ENCODE results near the gene MRPL49.

The MRPL49 gene

GRCh38 chr11:65107078-65107477 is 15.0 kb upstream of the MRPL49 start:
- no peak overlapping the region for H3K9ac ChIP-seq (ENCODE audit: low read depth, low read length)
- H3K4me3 ChIP-seq (ENCODE audit: low read length) = no peak overlapping the region
- H3K27me3 ChIP-seq (ENCODE audit: control insufficient read depth, insufficient read depth, low read length) = no peaks in the 10 kb centered on the region
- H3K9me3 ChIP-seq (replicated peaks; ENCODE audit: low read length) = no peaks in the 10 kb centered on the region
- H3K4me2 ChIP-seq (ENCODE audit: low read length) = no peak overlapping the region
- H3K4me1 ChIP-seq (ENCODE audit: control insufficient read depth, insufficient read depth, low read length) = peaks cover 11% of the 10 kb centered on the region
- H3K36me3 ChIP-seq (ENCODE audit: insufficient read depth, low read length) = peaks cover 10% of the 10 kb centered on the region

- Histone ChIP-seq H3K9ac (ENCODE audit: low read depth, low read length) (no peak overlapping the region), H3K4me3 (ENCODE audit: low read length) (no peak overlapping the region), H3K4me1 (ENCODE audit: control insufficient read depth, insufficient read depth, low read length) (peaks cover 15% of the 10 kb centered on the region), H3K9me3 (replicated peaks; ENCODE audit: low read length) (no peaks in the 10 kb centered on the region), H3K27me3 (ENCODE audit: control insufficient read depth, insufficient read depth, low read length) (no peaks in the 10 kb centered on the region), H3K36me3 (ENCODE audit: insufficient read depth, low read length) (peaks cover 10% of the 10 kb centered on the region), H3K4me2 (ENCODE audit: low read length) (no peak overlapping the region)
These were observed 14.2 kb upstream of the MRPL49 start for GRCh38 chr11:65107751-65108468.

- H3K9me3 ChIP-seq (replicated peaks; ENCODE audit: low read length) = no peaks in the 10 kb centered on the region
- H3K4me3 ChIP-seq (ENCODE audit: low read length) = no peak overlapping the region
- peaks cover 20% of the 10 kb centered on the region for H3K4me1 ChIP-seq (ENCODE audit: control insufficient read depth, insufficient read depth, low read length)
- no peaks in the 10 kb centered on the region for H3K27me3 ChIP-seq (ENCODE audit: control insufficient read depth, insufficient read depth, low read length)
- H3K9ac ChIP-seq (ENCODE audit: low read depth, low read length) = no peak overlapping the region
- H3K36me3 ChIP-seq (ENCODE audit: insufficient read depth, low read length) = peaks cover 10% of the 10 kb centered on the region
- H3K4me2 ChIP-seq (ENCODE audit: low read length) = no peak overlapping the region
These were observed 13.5 kb upstream of the MRPL49 start for GRCh38 chr11:65108469-65109123.

GRCh38 chr11:65109231-65110198 is 12.6 kb upstream of the MRPL49 start:
- no peak overlapping the region for H3K4me2 ChIP-seq (ENCODE audit: low read length)
- peaks cover 20% of the 10 kb centered on the region for H3K4me1 ChIP-seq (ENCODE audit: control insufficient read depth, insufficient read depth, low read length)
- no peak overlapping the region for H3K9ac ChIP-seq (ENCODE audit: low read depth, low read length)
- no peaks in the 10 kb centered on the region for H3K9me3 ChIP-seq (replicated peaks; ENCODE audit: low read length)
- peaks cover 10% of the 10 kb centered on the region for H3K36me3 ChIP-seq (ENCODE audit: insufficient read depth, low read length)
- no peak overlapping the region for H3K4me3 ChIP-seq (ENCODE audit: low read length)
- no peaks in the 10 kb centered on the region for H3K27me3 ChIP-seq (ENCODE audit: control insufficient read depth, insufficient read depth, low read length)

- Histone ChIP-seq H3K27me3 (ENCODE audit: control insufficient read depth, insufficient read depth, low read length) (no peaks in the 10 kb centered on the region), H3K9ac (ENCODE audit: low read depth, low read length) (no peak overlapping the region), H3K4me1 (ENCODE audit: control insufficient read depth, insufficient read depth, low read length) (peaks cover 20% of the 10 kb centered on the region)
These were observed 11.7 kb upstream of the MRPL49 start for GRCh38 chr11:65110354-65110861.

GRCh38 chr11:65111159-65111743 is 10.9 kb upstream of the MRPL49 start:
- Histone ChIP-seq H3K9ac (ENCODE audit: low read depth, low read length) (no peak overlapping the region), H3K4me3 (ENCODE audit: low read length) (no peak overlapping the region), H3K9me3 (replicated peaks; ENCODE audit: low read length) (no peaks in the 10 kb centered on the region), H3K4me1 (ENCODE audit: control insufficient read depth, insufficient read depth, low read length) (peaks cover 25% of the 10 kb centered on the region), H3K27me3 (ENCODE audit: control insufficient read depth, insufficient read depth, low read length) (no peaks in the 10 kb centered on the region), H3K36me3 (ENCODE audit: insufficient read depth, low read length) (peaks cover 17% of the 10 kb centered on the region), H3K4me2 (ENCODE audit: low read length) (peak overlapping the region; percentile 96)

More at GRCh38 chr11:65110354-65110861, 11.7 kb upstream of the MRPL49 start:
- Histone ChIP-seq H3K36me3 (ENCODE audit: insufficient read depth, low read length) (peaks cover 10% of the 10 kb centered on the region), H3K4me2 (ENCODE audit: low read length) (peak overlapping the region; percentile 36), H3K4me3 (ENCODE audit: low read length) (no peak overlapping the region), H3K9me3 (replicated peaks; ENCODE audit: low read length) (no peaks in the 10 kb centered on the region)

GRCh38 chr11:65111744-65112545 is 10.2 kb upstream of the MRPL49 start, which contains the start of gene TM7SF2:
Gene TM7SF2 (plus strand): TSS chr11:65111872. CDS start chr11:65112016, 144 bp downstream.
- Histone ChIP-seq H3K4me1 (ENCODE audit: control insufficient read depth, insufficient read depth, low read length) (peaks cover 32% of the 10 kb centered on the region), H3K9ac (ENCODE audit: low read depth, low read length) (peak within 1 kb of the TSS; percentile 45), H3K4me2 (ENCODE audit: low read length) (peak within 1 kb of the TSS; percentile 96), H3K36me3 (ENCODE audit: insufficient read depth, low read length) (peaks cover 19% of the 10 kb centered on the region), H3K9me3 (replicated peaks; ENCODE audit: low read length) (no peaks in the 10 kb centered on the region), H3K4me3 (ENCODE audit: low read length) (peak within 1 kb of the TSS; percentile 70), H3K27me3 (ENCODE audit: control insufficient read depth, insufficient read depth, low read length) (no peaks in the 10 kb centered on the region)

GRCh38 chr11:65112546-65113360 is 9.4 kb upstream of the MRPL49 start:
- Histone ChIP-seq H3K4me2 (ENCODE audit: low read length) (peak overlapping the region; percentile 96), H3K36me3 (ENCODE audit: insufficient read depth, low read length) (peaks cover 19% of the 10 kb centered on the region), H3K4me1 (ENCODE audit: control insufficient read depth, insufficient read depth, low read length) (peaks cover 32% of the 10 kb centered on the region)

GRCh38 chr11:65113361-65113756 is 8.8 kb upstream of the MRPL49 start:
- Histone ChIP-seq H3K36me3 (ENCODE audit: insufficient read depth, low read length) (peaks cover 16% of the 10 kb centered on the region), H3K9ac (ENCODE audit: low read depth, low read length) (no peak overlapping the region), H3K27me3 (ENCODE audit: control insufficient read depth, insufficient read depth, low read length) (no peaks in the 10 kb centered on the region), H3K4me3 (ENCODE audit: low read length) (no peak overlapping the region), H3K9me3 (replicated peaks; ENCODE audit: low read length) (no peaks in the 10 kb centered on the region), H3K4me1 (ENCODE audit: control insufficient read depth, insufficient read depth, low read length) (peaks cover 32% of the 10 kb centered on the region), H3K4me2 (ENCODE audit: low read length) (peak overlapping the region; percentile 96)

More at GRCh38 chr11:65112546-65113360, 9.4 kb upstream of the MRPL49 start:
- peak overlapping the region; percentile 45 for H3K9ac ChIP-seq (ENCODE audit: low read depth, low read length)
- no peaks in the 10 kb centered on the region for H3K9me3 ChIP-seq (replicated peaks; ENCODE audit: low read length)
- peak overlapping the region; percentile 70 for H3K4me3 ChIP-seq (ENCODE audit: low read length)
- H3K27me3 ChIP-seq (ENCODE audit: control insufficient read depth, insufficient read depth, low read length) = no peaks in the 10 kb centered on the region

- Histone ChIP-seq H3K9me3 (replicated peaks; ENCODE audit: low read length) (no peaks in the 10 kb centered on the region), H3K4me3 (ENCODE audit: low read length) (no peak overlapping the region), H3K4me1 (ENCODE audit: control insufficient read depth, insufficient read depth, low read length) (peaks cover 32% of the 10 kb centered on the region), H3K9ac (ENCODE audit: low read depth, low read length) (no peak overlapping the region), H3K4me2 (ENCODE audit: low read length) (no peak overlapping the region), H3K27me3 (ENCODE audit: control insufficient read depth, insufficient read depth, low read length) (no peaks in the 10 kb centered on the region), H3K36me3 (ENCODE audit: insufficient read depth, low read length) (peaks cover 16% of the 10 kb centered on the region)
These were observed 8.3 kb upstream of the MRPL49 start for GRCh38 chr11:65113839-65114238.

Data from skeletal muscle satellite cell (primary cell).